Activated CD4-positive, CD25-positive, alpha-beta regulatory T cell treated with anti-CD3 and anti-CD28 coated beads, Interleukin-2, amount 50 U/mL, for 24 hours (primary cell): ENCODE data around the gene EGR1.
A peak's percentile ranks its signal among the peaks of the same experiment; 100 is the strongest.

Experiments
- ATAC-seq, 2 donors: fragments of 150-1000 bp; cut with Tn5 transposase; one replicate each; pipeline ENCODE4 v1.10.0; 2021; ENCODE audit warnings: mild to moderate bottlenecking in 1 of 2, moderate library complexity in 1 of 2

Gene EGR1

DNA sequence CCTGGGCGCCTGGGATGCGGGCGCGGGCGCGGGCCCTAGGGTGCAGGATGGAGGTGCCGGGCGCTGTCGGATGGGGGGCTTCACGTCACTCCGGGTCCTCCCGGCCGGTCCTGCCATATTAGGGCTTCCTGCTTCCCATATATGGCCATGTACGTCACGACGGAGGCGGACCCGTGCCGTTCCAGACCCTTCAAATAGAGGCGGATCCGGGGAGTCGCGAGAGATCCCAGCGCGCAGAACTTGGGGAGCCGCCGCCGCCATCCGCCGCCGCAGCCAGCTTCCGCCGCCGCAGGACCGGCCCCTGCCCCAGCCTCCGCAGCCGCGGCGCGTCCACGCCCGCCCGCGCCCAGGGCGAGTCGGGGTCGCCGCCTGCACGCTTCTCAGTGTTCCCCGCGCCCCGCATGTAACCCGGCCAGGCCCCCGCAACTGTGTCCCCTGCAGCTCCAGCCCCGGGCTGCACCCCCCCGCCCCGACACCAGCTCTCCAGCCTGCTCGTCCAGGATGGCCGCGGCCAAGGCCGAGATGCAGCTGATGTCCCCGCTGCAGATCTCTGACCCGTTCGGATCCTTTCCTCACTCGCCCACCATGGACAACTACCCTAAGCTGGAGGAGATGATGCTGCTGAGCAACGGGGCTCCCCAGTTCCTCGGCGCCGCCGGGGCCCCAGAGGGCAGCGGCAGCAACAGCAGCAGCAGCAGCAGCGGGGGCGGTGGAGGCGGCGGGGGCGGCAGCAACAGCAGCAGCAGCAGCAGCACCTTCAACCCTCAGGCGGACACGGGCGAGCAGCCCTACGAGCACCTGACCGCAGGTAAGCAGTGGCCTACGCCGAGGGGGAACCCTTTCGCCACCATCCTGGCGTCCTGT lies at the start of gene EGR1:
EGR1 (plus strand) TSS at position 219 of the 864 bp plus-strand sequence; CDS start at position 502, 283 bp downstream.
- ATAC-seq: peak; percentile 66 to 69

DNA sequence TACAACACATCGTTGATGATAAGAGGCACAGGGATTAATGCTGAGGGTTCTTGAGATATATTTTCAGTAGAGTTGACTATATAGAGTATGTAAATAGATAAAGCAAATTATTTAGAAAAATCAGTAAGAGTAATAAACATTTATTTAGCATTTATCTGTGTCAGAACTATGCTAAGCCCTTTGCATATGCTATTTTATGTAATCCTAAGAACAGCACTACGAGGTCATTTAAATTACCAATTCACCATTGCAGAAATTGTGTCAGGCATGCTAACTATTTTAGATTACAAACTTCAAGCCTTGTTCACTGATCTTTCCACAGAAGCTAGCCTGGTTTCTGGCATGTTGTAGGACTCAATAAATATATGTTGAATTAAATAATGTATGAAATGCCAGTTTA lies 46.8 kb upstream of the EGR1 start:
- no peak for ATAC-seq

DNA sequence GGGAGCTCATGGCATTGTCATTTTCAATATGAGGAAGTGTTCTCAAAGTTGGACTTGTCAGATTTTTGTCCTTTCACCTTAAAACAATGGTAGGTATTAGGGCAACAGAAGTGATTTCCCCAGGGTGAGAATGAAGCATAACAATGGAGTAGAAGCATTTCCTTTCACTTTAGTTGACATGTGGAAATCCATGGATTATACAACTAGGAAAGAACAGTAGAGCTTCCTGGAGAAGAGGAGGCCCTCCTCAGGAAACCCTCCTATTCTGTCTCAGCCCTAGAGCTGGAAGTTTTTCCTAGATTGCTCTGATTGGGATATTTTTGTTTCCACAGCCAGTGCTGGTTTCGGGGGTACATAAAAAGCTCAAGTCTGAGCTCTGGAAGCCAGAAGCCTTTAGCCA lies 40.2 kb upstream of the EGR1 start:
- ATAC-seq: no peak

- ATAC-seq: no peak
These were observed 29.3 kb upstream of the EGR1 start for GRCh38 chr5:138435943-138436342.

- no peak for ATAC-seq
These were observed 27.1 kb upstream of the EGR1 start for GRCh38 chr5:138438003-138438723.

GRCh38 chr5:138438724-138439476 lies 26.4 kb upstream of the EGR1 start, which contains the start of gene REEP2:
REEP2 (plus strand) TSS chr5:138439057; CDS start chr5:138439209, 152 bp downstream.
- ATAC-seq: peak; percentile 80 to 84

GRCh38 chr5:138439477-138440158 lies 25.7 kb upstream of the EGR1 start:
- ATAC-seq: no peak

- no peak for ATAC-seq
These were observed 24.9 kb upstream of the EGR1 start for GRCh38 chr5:138440159-138441073.

- no peak for ATAC-seq
These were observed 24.1 kb upstream of the EGR1 start for GRCh38 chr5:138441221-138441620.

- no peak for ATAC-seq
These were observed 21.1 kb upstream of the EGR1 start for GRCh38 chr5:138444078-138444773.

- no peak for ATAC-seq
These were observed 20.3 kb upstream of the EGR1 start for GRCh38 chr5:138444774-138445546.

GRCh38 chr5:138445547-138446271 lies 19.6 kb upstream of the EGR1 start:
- no peak for ATAC-seq

DNA sequence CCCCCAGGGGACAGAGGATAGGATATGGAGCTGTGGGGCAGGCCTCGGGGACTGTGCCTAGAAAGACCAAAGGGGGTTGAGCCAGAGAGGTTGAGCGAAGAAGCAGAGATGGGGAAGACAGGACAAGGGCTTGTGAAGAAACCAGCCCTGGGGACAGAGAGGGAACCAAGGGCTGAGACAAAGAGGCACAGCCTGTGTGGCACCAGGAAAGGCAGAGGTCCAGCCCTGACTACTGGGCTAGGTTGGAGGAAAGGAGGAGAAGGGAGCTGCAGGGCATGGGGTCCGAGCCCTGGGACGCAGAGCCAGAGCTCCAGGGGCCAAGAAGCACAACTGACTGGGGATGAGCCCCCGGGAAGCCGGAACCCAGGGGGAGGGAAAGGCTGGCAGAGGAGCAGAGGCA lies 17.2 kb upstream of the EGR1 start:
- ATAC-seq: no peak

- ATAC-seq: no peak
These were observed 16.5 kb upstream of the EGR1 start for GRCh38 chr5:138448481-138449398.

- peak; percentile 83 to 86 for ATAC-seq
These were observed 15.6 kb upstream of the EGR1 start for GRCh38 chr5:138449501-138450239.

DNA sequence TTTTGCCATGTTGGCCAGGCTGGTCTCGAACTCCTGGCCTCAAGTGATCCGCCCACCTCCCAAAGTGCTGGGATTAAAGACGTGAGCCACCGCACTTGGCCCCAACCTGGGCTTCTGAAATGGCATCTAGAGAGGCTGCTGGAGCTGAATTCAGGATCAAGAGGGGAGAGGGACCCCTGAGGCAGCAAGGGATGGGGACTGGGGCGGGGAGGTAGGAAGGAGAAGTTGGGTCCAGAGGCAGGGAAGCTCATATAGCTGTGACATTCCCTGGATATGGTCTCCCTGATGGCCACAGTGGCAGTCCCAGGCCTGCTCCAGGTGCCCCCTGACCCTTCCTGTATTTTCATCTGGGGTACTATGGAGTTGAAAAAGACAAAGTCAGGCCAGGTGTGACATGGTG lies 14.3 kb upstream of the EGR1 start:
- no peak for ATAC-seq

DNA sequence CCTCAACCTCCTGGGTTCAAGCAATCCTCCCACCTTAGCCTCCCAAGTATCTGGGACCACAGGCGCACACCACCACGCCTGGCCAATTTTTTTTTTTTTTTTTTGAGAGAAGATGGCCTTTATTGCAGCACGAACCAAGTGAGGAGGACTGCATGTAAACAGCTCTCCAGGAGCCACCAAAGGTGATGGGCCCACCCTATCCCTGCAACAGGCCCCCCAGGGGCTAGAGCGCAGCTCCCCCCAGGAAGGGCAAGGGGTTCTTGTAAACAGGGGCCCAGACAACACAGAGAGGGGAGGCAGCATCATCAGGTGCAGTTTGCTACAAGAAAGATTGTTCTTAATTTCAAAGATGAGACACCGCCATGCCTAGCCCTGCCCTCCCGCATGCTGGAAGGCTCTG lies 12.6 kb upstream of the EGR1 start:
- no peak for ATAC-seq
